HCT116 (cell line): ENCODE data around the gene C9orf43. TPM values are rescaled to one million over a fixed set of nuclear protein-coding genes. Genes with fewer than 3 reads are reported as not detected.

Experiments used
- ATAC-seq: fragments of 200-7000 bp; cut with Tn5 transposase; 2 replicates; pipeline ENCODE4 v1.9.1; 2020; ENCODE audit warnings: mild to moderate bottlenecking, moderate library complexity
- BruUV-seq: library from RNA; stranded (reverse); fragments of 400-500 nt; replicated peaks from 2 replicates; lab custom pipeline; 2021; lab: Mats Ljungman, UMichigan
- CTCF ChIA-PET: fragments of 300-600 bp; sonication (Branson Sonifier 250); formaldehyde crosslinking; loops from one replicate; lab custom pipeline; 2021; ENCODE audit warnings: antibody characterized with exemption; lab: Charles Lee
- POLR2A ChIA-PET: fragments of 300-600, 350-600 bp; sonication (Branson Sonifier 250); formaldehyde crosslinking; loops from one replicate; lab custom pipeline; 2021; ENCODE audit warnings: antibody characterized with exemption; lab: Charles Lee
- RAD21 ChIA-PET, 2 experiments: fragments of 300-600 bp; sonication (Branson Sonifier 250); formaldehyde crosslinking; loops; one replicate each; lab custom pipeline; 2023; ENCODE audit warnings: low total read pairs in 2 of 2; ENCODE audit not compliant: uncharacterized antibody in 2 of 2, unreplicated experiment in 2 of 2, low non-redundant PET in 1 of 2; lab: Charles Lee
- DNase-seq: peaks from one replicate; pipeline ENCODE4 v3.0.0-alpha.2; 2010; ENCODE audit warnings: low read depth, low spot score
- H2AFZ ChIP-seq: fragments of 200-600 bp; shearing (Covaris generic), sonication (generic); 2 replicates; pipeline ENCODE4 v1.6.1; 2017; ENCODE audit warnings: low read depth, mixed run types, mixed read lengths, antibody characterized with exemption, low read length; ENCODE audit not compliant: poor library complexity, severe bottlenecking
- H3K27ac ChIP-seq: 2 replicates; pipeline ENCODE4 v1.5.1; 2012; ENCODE audit warnings: low read depth, low read length
- H3K27me3 ChIP-seq: fragments of 200-600 bp; sonication (generic); 2 replicates; pipeline ENCODE4 v1.6.1; 2016; ENCODE audit warnings: mixed run types, low read length, mixed read lengths; ENCODE audit not compliant: insufficient read depth
- H3K36me3 ChIP-seq, 2 experiments: fragments of 200-500 bp in 1 of 2; fragments of 200-600 bp in 1 of 2; sonication (Bioruptor generic) in 1 of 2; sonication (generic) in 1 of 2; 2 replicates each; pipeline versions ENCODE4 v1.5.1 to v1.6.1; 2014 to 2016; ENCODE audit warnings: low read length in 2 of 2, inconsistent platforms in 1 of 2, mixed read lengths in 1 of 2, mixed run types in 1 of 2; ENCODE audit not compliant: insufficient read depth in 2 of 2, control insufficient read depth in 1 of 2
- H3K4me1 ChIP-seq, 2 experiments: fragments of 200-600 bp in 1 of 2; sonication (generic) in 1 of 2; 2 replicates each; pipeline versions ENCODE4 v1.5.1 to v1.6.1; 2012 to 2017; ENCODE audit warnings: low read length in 2 of 2, inconsistent platforms in 1 of 2, mild to moderate bottlenecking in 1 of 2, mixed read lengths in 1 of 2, mixed run types in 1 of 2, moderate library complexity in 1 of 2; ENCODE audit not compliant: insufficient read depth in 2 of 2, control insufficient read depth in 1 of 2
- H3K4me2 ChIP-seq: fragments of 200-600 bp; sonication (generic); 2 replicates; pipeline ENCODE4 v1.6.1; 2017; ENCODE audit warnings: mixed run types, low read length, mixed read lengths
- H3K4me3 ChIP-seq, 2 experiments: fragments of 200-600 bp in 1 of 2; sonication (generic) in 1 of 2; replicated peaks in 1 of 2; 2 replicates each; pipeline ENCODE4 v1.5.1; 2011 to 2016; ENCODE audit warnings: low read length in 2 of 2, control low read depth in 1 of 2, low read depth in 1 of 2, mild to moderate bottlenecking in 1 of 2, mixed read lengths in 1 of 2, mixed run types in 1 of 2
- H3K79me2 ChIP-seq: fragments of 200-600 bp; sonication (generic); 2 replicates; pipeline ENCODE4 v1.6.1; 2017; ENCODE audit warnings: mild to moderate bottlenecking, mixed run types, low read length, moderate library complexity, mixed read lengths; ENCODE audit not compliant: insufficient read depth
- H3K9ac ChIP-seq: fragments of 200-600 bp; sonication (generic); 2 replicates; pipeline ENCODE4 v1.6.1; 2016; ENCODE audit warnings: low read length, mixed read lengths
- H3K9me2 ChIP-seq: fragments of 200-600 bp; sonication (generic), shearing (Covaris generic); 2 replicates; pipeline ENCODE4 v1.6.1; 2017; ENCODE audit warnings: mixed run types, mild to moderate bottlenecking, moderate library complexity; ENCODE audit not compliant: insufficient read depth
- H3K9me3 ChIP-seq, 2 experiments: fragments of 200-500 bp in 1 of 2; fragments of 200-600 bp in 1 of 2; sonication (Bioruptor generic) in 1 of 2; sonication (generic) in 1 of 2; 2 replicates each; pipeline ENCODE4 v1.6.1; 2014 to 2017; ENCODE audit warnings: low read length in 2 of 2, mixed read lengths in 2 of 2, inconsistent platforms in 1 of 2, low read depth in 1 of 2, mild to moderate bottlenecking in 1 of 2, mixed run types in 1 of 2, moderate library complexity in 1 of 2; ENCODE audit not compliant: control insufficient read depth in 1 of 2, insufficient read depth in 1 of 2
- H4K20me1 ChIP-seq: fragments of 200-600 bp; sonication (generic), shearing (Covaris generic); 2 replicates; pipeline ENCODE4 v1.6.1; 2017; ENCODE audit warnings: mixed run types, mild to moderate bottlenecking, moderate library complexity; ENCODE audit not compliant: insufficient read depth
- CBX3 ChIP-seq: IDR thresholded peaks from 2 replicates; pipeline ENCODE4 v1.6.1; 2012; ENCODE audit warnings: low read depth
- EGR1 ChIP-seq: IDR thresholded peaks from 2 replicates; pipeline ENCODE4 v1.6.1; 2012; ENCODE audit warnings: low read depth
- ELF1 ChIP-seq: IDR thresholded peaks from 2 replicates; pipeline ENCODE4 v1.6.1; 2012; ENCODE audit warnings: low read depth, borderline replicate concordance
- EZH2 ChIP-seq: fragments of 200-600 bp; sonication (generic); IDR thresholded peaks from 2 replicates; pipeline ENCODE4 v1.6.1; 2017; ENCODE audit warnings: antibody characterized with exemption, mixed run types
- EZH2phosphoT487 ChIP-seq: fragments of 200-600 bp; IDR thresholded peaks from 2 replicates; pipeline ENCODE4 v1.6.1; 2018; ENCODE audit warnings: antibody characterized with exemption, borderline replicate concordance
- FOSL1 ChIP-seq: IDR thresholded peaks from 2 replicates; pipeline ENCODE4 v1.6.1; 2012; ENCODE audit warnings: low read depth
- POLR2A ChIP-seq: IDR thresholded peaks from 2 replicates; pipeline ENCODE4 v1.7.0; 2011; ENCODE audit warnings: borderline replicate concordance; ENCODE audit not compliant: insufficient read depth, insufficient read length; ENCODE audit errors: extremely low read depth
- POLR2AphosphoS5 ChIP-seq: IDR thresholded peaks from 2 replicates; pipeline ENCODE4 v1.6.1; 2011; ENCODE audit warnings: mild to moderate bottlenecking, low read depth, low read length, moderate library complexity
- RAD21 ChIP-seq: IDR thresholded peaks from 2 replicates; pipeline ENCODE4 v1.6.1; 2012; ENCODE audit warnings: low read depth, mild to moderate bottlenecking
- SRF ChIP-seq: IDR thresholded peaks from 2 replicates; pipeline ENCODE4 v1.6.1; 2012; ENCODE audit warnings: low read depth
- TCF7L2 ChIP-seq: IDR thresholded peaks from 2 replicates; pipeline ENCODE4 v1.7.0; 2011; ENCODE audit warnings: borderline replicate concordance, inconsistent platforms; ENCODE audit not compliant: insufficient read depth, insufficient read length; ENCODE audit errors: extremely low read depth
- YY1 ChIP-seq: IDR thresholded peaks from 2 replicates; pipeline ENCODE4 v1.6.1; 2011; ENCODE audit warnings: low read length, low read depth, moderate library complexity, mild to moderate bottlenecking; ENCODE audit not compliant: insufficient replicate concordance; ENCODE audit errors: extremely low read depth
- ZFX ChIP-seq: fragments of 450-650 bp; IDR thresholded peaks from 2 replicates; pipeline ENCODE4 v1.6.1; 2017
- ZNF274 ChIP-seq: fragments of 200-500 bp; sonication (Bioruptor generic); IDR thresholded peaks from 2 replicates; pipeline ENCODE4 v1.6.1; 2014; ENCODE audit warnings: mild to moderate bottlenecking, low read depth, low read length, inconsistent platforms
- intact Hi-C: fragments of 100-400 bp; cut with micrococcal nuclease; formaldehyde crosslinking; loops from 2 replicates; pipeline ENCODE4 v1.10.0; 2022
- total RNA-seq: library from RNA; stranded (reverse); gene quantifications from one replicate; pipeline ENCODE4 v1.2.1, GENCODE V29; 2021; ENCODE audit not compliant: unreplicated experiment
- TF ChIP-seq, protein P1 (sequence below): IDR thresholded peaks from 2 replicates; pipeline ENCODE4 v1.6.1; 2012; ENCODE audit warnings: low read depth
- TF ChIP-seq, protein P2 (sequence below): IDR thresholded peaks from 2 replicates; pipeline ENCODE4 v1.6.1; 2012

C9orf43 gene
- total RNA-seq, 1 experiment from 2014 or later, result 0.71 TPM

DNA sequence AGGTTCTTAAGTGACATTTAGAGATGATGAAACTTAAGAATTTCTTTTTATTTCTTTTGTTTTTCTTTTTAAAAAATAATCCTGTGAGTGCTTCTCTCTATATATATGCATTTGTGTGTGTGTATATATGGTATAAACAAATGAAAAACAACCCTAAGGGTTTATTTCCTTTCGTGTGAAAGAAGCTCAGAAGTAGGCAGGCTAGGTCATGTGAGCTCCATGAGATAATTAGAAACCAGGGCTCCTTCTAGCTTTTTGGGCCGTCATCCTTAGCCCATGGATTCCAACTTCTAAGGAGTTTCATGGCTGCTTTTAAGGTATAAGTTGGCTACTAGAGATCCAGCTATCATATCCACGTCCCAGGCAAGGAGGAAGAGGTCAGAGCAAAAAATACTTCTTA lies 11.2 kb downstream of the C9orf43 start:
- H3K9me3 ChIP-seq, result no peaks in the 10 kb centered on the region
- no peak overlapping the region for H3K9ac ChIP-seq
- H3K27ac ChIP-seq, result no peak overlapping the region
- H3K4me3 ChIP-seq, result no peak overlapping the region
- intact Hi-C loops, result no loop called here
- ChIA-PET RAD21 (no interaction called here), POLR2A (interaction anchor here (1.0 kb wide), 1 partner anchor 12 kb away, joined by 3 read pairs; no protein-coding TSS in a partner anchor), CTCF (interaction anchor here (2.3 kb wide), 1 partner anchor 147 kb away, joined by 6 read pairs; the partner anchor contains the start of genes CDC26 and PRPF4)
- no peaks in the 10 kb centered on the region for H3K9me2 ChIP-seq
- no peaks in the 10 kb centered on the region for H3K79me2 ChIP-seq
- H3K4me2 ChIP-seq, result no peak overlapping the region
- no peaks in the 10 kb centered on the region for H4K20me1 ChIP-seq
- BruUV-seq, result no TSS peak
- no peaks in the 10 kb centered on the region for H3K36me3 ChIP-seq
- no peak for TF ChIP-seq CBX3
- no peak for TF ChIP-seq SRF
- TF ChIP-seq, protein P1, sequence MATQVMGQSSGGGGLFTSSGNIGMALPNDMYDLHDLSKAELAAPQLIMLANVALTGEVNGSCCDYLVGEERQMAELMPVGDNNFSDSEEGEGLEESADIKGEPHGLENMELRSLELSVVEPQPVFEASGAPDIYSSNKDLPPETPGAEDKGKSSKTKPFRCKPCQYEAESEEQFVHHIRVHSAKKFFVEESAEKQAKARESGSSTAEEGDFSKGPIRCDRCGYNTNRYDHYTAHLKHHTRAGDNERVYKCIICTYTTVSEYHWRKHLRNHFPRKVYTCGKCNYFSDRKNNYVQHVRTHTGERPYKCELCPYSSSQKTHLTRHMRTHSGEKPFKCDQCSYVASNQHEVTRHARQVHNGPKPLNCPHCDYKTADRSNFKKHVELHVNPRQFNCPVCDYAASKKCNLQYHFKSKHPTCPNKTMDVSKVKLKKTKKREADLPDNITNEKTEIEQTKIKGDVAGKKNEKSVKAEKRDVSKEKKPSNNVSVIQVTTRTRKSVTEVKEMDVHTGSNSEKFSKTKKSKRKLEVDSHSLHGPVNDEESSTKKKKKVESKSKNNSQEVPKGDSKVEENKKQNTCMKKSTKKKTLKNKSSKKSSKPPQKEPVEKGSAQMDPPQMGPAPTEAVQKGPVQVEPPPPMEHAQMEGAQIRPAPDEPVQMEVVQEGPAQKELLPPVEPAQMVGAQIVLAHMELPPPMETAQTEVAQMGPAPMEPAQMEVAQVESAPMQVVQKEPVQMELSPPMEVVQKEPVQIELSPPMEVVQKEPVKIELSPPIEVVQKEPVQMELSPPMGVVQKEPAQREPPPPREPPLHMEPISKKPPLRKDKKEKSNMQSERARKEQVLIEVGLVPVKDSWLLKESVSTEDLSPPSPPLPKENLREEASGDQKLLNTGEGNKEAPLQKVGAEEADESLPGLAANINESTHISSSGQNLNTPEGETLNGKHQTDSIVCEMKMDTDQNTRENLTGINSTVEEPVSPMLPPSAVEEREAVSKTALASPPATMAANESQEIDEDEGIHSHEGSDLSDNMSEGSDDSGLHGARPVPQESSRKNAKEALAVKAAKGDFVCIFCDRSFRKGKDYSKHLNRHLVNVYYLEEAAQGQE, result no peak
- no peak for TF ChIP-seq ZFX
- TF ChIP-seq, protein P2, sequence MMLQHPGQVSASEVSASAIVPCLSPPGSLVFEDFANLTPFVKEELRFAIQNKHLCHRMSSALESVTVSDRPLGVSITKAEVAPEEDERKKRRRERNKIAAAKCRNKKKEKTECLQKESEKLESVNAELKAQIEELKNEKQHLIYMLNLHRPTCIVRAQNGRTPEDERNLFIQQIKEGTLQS, result no peak
- TF ChIP-seq ZNF274, result no peak
- TF ChIP-seq RAD21, result no peak
- no peak for TF ChIP-seq YY1
- TF ChIP-seq TCF7L2, result no peak
- TF ChIP-seq POLR2A, result no peak
- TF ChIP-seq POLR2AphosphoS5, result no peak
- no peak for TF ChIP-seq EGR1
- no peak for TF ChIP-seq ELF1
- TF ChIP-seq EZH2, result no peak
- no peak for TF ChIP-seq EZH2phosphoT487
- TF ChIP-seq FOSL1, result no peak
- H3K4me1 ChIP-seq, result no peaks in the 10 kb centered on the region
- ATAC-seq (no peak), DNase-seq (no peak)
- H3K27me3 ChIP-seq, result no peaks in the 10 kb centered on the region; the same call in 1 of the 2 replicates
- no peak overlapping the region for H2AFZ ChIP-seq
